DMS153 treated with DMSO at 0.1 percent for 48 hours (cell line): ENCODE results near the gene HOXA9.

Experiments used
- DNase-seq: peaks from one replicate; lab custom pipeline; 2025; ENCODE audit not compliant: unreplicated experiment; lab: John Stamatoyannopoulos, UW

HOXA9 gene

GRCh38 chr7:27177795-27178320 is 12.5 kb upstream of the HOXA9 start:
- DNase-seq: no peak

DNA sequence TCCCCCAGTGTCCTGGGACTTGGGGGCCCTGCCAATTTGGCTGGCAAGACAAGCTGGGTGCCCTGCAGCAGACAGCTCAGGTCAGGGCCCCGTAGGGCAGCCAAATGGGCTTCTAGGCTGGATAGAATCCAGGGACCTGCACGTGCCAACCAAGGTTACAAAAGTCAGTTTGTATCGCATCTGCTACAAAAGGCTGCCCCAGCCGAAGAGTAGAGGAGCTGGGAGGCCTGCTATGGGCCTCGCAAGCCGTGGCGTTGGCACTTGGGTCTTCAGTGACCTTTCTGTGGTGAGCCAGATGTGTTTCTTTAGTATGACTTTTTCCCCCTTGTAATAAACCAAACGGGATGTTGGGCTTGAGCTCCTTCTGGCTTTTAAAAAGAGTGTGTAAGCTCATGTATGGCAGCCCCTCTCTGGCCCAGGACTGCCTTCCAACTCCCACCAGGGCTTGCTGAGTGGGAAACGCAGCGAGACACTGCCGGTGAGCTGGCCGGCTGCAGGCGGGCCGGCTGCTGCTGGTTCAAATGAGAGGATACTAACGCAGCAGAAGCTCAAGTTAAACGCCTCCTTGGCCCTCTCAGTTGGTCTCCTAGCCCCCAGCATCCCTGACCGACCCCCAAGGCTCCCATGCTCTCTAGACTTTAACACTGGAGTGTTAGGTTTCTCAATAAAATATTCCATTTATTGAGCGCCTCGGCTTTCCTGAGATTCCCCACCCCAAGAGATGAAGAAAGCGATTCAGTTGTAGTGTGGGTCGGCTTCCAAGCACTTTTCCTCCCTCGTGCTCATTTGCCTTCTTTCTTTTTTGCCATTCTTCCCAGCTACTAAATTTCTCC is 11.8 kb upstream of the HOXA9 start:
- DNase-seq: no peak

DNA sequence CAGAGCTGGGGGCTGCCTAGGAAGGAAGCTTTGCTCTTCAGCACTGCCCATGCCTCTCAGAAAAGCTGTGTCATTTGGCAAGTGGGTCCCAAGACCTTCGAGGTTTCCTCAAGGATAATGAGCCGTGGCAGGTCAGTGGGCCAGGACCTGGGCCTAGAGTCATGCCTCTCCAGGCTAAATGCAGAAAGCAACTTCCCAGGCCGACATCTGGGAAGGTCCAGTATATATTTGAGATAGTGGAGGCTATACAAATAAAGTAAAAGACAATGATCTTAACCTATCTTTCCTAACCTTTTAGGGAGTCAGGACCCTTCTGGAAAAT is 11.1 kb upstream of the HOXA9 start:
- no peak for DNase-seq

GRCh38 chr7:27175626-27176523 is 10.5 kb upstream of the HOXA9 start:
- DNase-seq: no peak

GRCh38 chr7:27174874-27175625 is 9.7 kb upstream of the HOXA9 start:
- no peak for DNase-seq

DNA sequence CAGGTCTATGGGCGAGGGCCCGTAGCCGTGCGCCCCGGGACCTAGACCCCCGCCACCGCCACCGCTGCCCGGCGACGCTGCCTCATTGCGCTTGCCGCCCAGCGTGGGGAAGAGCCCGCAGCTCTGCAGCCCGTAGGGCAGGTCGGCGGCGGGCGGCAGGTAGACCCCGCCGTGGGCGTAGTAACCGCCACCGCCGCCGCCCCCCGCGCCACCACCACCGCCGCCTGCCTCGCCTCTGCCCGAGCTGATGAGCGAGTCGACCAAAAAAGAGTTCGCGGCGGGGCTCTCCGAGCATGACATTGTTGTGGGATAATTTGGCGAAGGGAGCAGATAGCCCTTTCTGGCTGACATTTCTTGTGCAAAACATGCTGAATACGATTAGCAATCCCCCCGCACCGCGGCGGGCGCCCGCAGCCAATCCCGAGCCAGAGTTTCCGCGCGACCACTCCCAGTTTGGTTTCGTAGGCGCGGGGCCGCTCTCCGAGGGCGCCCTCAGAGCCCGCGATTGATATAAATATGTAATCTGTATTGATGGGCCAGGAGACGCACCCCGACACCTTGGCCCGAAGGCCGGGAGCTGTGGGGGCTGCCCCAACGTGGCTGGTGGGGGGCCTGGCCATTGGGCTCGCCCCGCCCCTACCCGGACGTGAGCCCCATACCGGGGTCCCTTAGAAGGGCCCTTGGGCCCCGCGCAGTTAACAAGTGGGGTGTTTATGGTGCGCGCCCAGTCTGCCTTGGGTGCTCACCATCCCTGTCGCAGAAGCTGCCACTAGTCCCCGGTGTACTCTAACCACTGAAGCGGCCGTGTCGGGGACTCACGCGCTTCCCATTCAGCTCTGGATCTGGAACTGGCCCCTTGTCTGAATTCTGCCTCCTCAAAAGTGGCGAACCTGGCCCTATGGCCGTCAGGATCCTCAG is 8.9 kb upstream of the HOXA9 start, which contains the start of gene HOXA10:
TSS of gene HOXA10 (minus strand) at position 365 of the 918 bp plus-strand sequence. CDS start at position 351, 14 bp downstream.
- DNase-seq: no peak

DNA sequence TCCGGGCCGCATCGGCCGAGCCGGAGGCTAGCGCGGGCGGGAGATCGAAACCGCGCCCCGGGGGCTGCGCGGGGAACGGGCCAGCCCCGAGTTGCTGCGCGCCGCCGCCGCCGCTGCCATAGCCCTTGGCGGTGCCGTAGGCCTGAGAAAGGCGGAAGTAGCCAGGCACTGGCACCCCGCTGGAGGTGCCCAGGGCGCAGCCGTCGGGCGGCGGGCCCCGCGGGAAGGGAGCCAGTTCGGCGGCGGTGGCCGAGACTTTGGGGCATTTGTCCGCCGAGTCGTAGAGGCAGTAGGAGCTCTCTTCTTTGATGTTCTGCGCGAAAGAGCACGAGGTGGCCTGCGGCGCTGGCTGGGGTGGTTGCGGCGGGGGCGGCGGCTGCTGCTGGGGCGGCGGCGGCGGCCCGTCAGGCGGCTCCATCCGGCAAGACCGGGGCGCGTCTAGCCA is 8.2 kb upstream of the HOXA9 start:
- peak; percentile 59 for DNase-seq

GRCh38 chr7:27172823-27173510 is 7.6 kb upstream of the HOXA9 start:
- DNase-seq: peak; percentile 59

- no peak for DNase-seq
These were observed 7.0 kb upstream of the HOXA9 start for GRCh38 chr7:27172315-27172774.

GRCh38 chr7:27171637-27172314 is 6.4 kb upstream of the HOXA9 start:
- peak; percentile 72 for DNase-seq

GRCh38 chr7:27171325-27171636 is 5.9 kb upstream of the HOXA9 start:
- DNase-seq: peak; percentile 59

DNA sequence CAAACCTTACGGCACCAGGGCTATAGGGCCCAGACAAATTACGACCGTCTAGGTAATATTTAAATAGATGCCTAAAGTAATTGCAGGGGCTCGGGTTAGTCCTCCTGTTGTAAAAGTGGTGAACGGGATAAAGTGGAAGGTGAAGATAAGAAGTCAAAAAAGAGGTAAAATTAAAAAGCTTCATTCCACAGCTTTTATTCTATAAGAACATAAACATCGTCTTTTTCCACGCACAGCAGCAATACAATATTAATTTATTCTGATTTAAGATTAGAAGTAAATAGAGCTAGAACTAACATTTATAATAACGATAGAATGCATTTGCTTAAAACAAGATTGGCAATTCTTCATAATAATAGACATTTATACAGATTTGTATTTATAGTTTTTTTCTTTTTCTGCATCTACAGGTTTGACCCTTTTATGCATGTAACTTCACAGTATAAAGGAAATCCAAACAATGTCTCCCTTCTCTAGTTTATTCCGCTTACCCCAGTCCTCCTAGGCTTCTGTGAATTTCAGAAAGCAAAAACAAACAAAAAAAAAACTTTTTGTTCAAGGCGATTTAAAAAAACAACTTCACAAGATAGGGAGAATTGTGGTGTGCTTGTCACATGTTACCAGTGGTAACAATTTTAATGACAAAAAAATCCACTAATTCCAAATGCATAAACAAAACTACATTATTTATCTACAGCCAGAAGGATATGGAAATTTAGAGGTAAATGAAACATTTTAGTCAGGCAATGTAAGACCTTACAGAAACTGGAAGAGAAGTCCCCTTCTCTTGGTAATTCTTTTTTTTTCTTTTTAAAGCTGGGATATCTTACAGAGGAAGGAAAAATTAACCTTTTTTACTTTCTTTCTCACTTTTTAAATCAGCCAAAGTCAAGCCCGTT is 5.3 kb upstream of the HOXA9 start:
- DNase-seq: peak; percentile 77

- DNase-seq: peak; percentile 81
These were observed 4.5 kb upstream of the HOXA9 start for GRCh38 chr7:27169658-27170425.

- no peak for DNase-seq
These were observed 3.1 kb upstream of the HOXA9 start for GRCh38 chr7:27168265-27168947.

DNA sequence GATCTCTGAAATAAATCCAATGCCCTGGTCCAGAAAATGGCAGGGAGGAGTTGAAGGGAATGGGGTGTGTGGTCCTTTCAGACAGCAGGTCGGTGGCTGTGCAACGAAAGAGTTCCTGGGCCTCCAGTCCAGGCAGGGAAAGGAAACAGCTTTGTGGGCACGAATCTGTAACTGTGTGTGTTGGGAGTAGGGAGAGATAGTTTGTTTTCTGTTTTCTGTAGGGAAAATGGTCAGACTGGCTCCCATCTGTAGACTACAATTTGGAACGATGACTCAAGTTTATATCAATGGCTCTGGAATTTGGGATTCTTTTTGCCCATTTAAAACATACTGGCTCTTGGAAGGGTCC is 2.6 kb upstream of the HOXA9 start:
- no peak for DNase-seq
